Bronchial epithelial cell (primary cell): Measurements from ENCODE around the gene KCMF1. TPM values are rescaled to one million over a fixed set of nuclear protein-coding genes. Genes with fewer than 3 reads are reported as not detected.

ENCODE experiments used
- DNase-seq: peaks from one replicate; pipeline ENCODE4 v3.0.0-alpha.2; 2010; ENCODE audit warnings: low read depth
- FAIRE-seq: peaks from 2 replicates; lab custom pipeline; 2011; peaks lifted over from hg19 to GRCh38; lab: Jason Lieb, UNC
- H3K27me3 ChIP-seq: 2 replicates; pipeline ENCODE4 v1.5.1; 2011; ENCODE audit warnings: low read length; ENCODE audit not compliant: control insufficient read depth, insufficient read depth
- H3K36me3 ChIP-seq: 2 replicates; pipeline ENCODE4 v1.5.1; 2011; ENCODE audit warnings: low read length; ENCODE audit not compliant: control insufficient read depth, insufficient read depth
- H3K4me3 ChIP-seq: 2 replicates; pipeline ENCODE4 v1.5.1; 2011; ENCODE audit warnings: mild to moderate bottlenecking, low read depth, low read length, control low read depth
- CTCF ChIP-seq: IDR thresholded peaks from 2 replicates; pipeline ENCODE4 v1.5.1; 2011; ENCODE audit warnings: mild to moderate bottlenecking, moderate library complexity, low read length, control low read depth, inconsistent platforms; ENCODE audit not compliant: insufficient read depth, severe bottlenecking
- total RNA-seq: library from RNA; depleted of rRNA; stranded (reverse); fragments of >200 nt; gene quantifications from 2 replicates; pipeline ENCODE4 v1.2.1, GENCODE V29; 2014

Gene KCMF1
- total RNA-seq, 1 donor from 2014 or later, result 174 TPM

GRCh38 chr2:85071096-85071495 is 100.1 kb downstream of the KCMF1 start:
- FAIRE-seq (no peak), DNase-seq (no peak)
- no peak overlapping the region for H3K4me3 ChIP-seq
- no peaks in the 10 kb centered on the region for H3K27me3 ChIP-seq
- TF ChIP-seq CTCF, result no peak
- H3K36me3 ChIP-seq, result no peaks in the 10 kb centered on the region

GRCh38 chr2:85073033-85073432 is 102.1 kb downstream of the KCMF1 start:
- TF ChIP-seq CTCF, result no peak
- H3K4me3 ChIP-seq, result no peak overlapping the region
- FAIRE-seq (no peak), DNase-seq (no peak)
- H3K36me3 ChIP-seq, result no peaks in the 10 kb centered on the region
- H3K27me3 ChIP-seq, result no peaks in the 10 kb centered on the region

GRCh38 chr2:85076618-85077274 is 105.8 kb downstream of the KCMF1 start:
- DNase-seq (no peak), FAIRE-seq (no peak)
- no peaks in the 10 kb centered on the region for H3K27me3 ChIP-seq
- H3K4me3 ChIP-seq, result no peak overlapping the region
- TF ChIP-seq CTCF, result no peak
- no peaks in the 10 kb centered on the region for H3K36me3 ChIP-seq

- FAIRE-seq, result no peak
- no peak for DNase-seq
- no peak overlapping the region for H3K4me3 ChIP-seq
- H3K36me3 ChIP-seq, result no peaks in the 10 kb centered on the region
- TF ChIP-seq CTCF, result no peak
- H3K27me3 ChIP-seq, result no peaks in the 10 kb centered on the region
Measured at GRCh38 chr2:85077859-85078419, 107.0 kb downstream of the KCMF1 start.

- Histone ChIP-seq H3K27me3 (no peaks in the 10 kb centered on the region), H3K36me3 (no peaks in the 10 kb centered on the region), H3K4me3 (no peak overlapping the region)
- no peak for TF ChIP-seq CTCF
- DNase-seq (no peak), FAIRE-seq (no peak)
Measured at GRCh38 chr2:85078536-85078935, 107.6 kb downstream of the KCMF1 start.

GRCh38 chr2:85083092-85083491 is 112.1 kb downstream of the KCMF1 start:
- no peaks in the 10 kb centered on the region for H3K27me3 ChIP-seq
- DNase-seq, result no peak
- H3K4me3 ChIP-seq, result no peak overlapping the region
- FAIRE-seq, result no peak
- no peaks in the 10 kb centered on the region for H3K36me3 ChIP-seq
- TF ChIP-seq CTCF, result no peak
